GM12878 (cell line): ENCODE results near the gene CD70. TPM values are rescaled to one million over a fixed set of nuclear protein-coding genes. Genes with fewer than 3 reads are reported as not detected.

Experiments
- CREM ChIP-seq: IDR thresholded peaks from 2 replicates; pipeline ENCODE4 v1.6.1; 2014; ENCODE audit warnings: antibody characterized with exemption, low read depth
- CUX1 ChIP-seq: IDR thresholded peaks from 2 replicates; pipeline ENCODE4 v1.6.1; 2012; ENCODE audit warnings: improper control_type of control experiment, low read depth, low read length; ENCODE audit not compliant: insufficient replicate concordance
- FOS ChIP-seq: IDR thresholded peaks from 3 replicates; pipeline ENCODE4 v1.6.1; 2011; ENCODE audit warnings: borderline replicate concordance; ENCODE audit not compliant: insufficient read length; ENCODE audit errors: extremely low read depth
- FOXK2 ChIP-seq: fragments of 450-650 bp; IDR thresholded peaks from 2 replicates; pipeline ENCODE4 v1.6.1; 2017; ENCODE audit warnings: mild to moderate bottlenecking, moderate library complexity
- KLF5 ChIP-seq: fragments of 450-650 bp; IDR thresholded peaks from 2 replicates; pipeline ENCODE4 v1.6.1; 2014; ENCODE audit warnings: mild to moderate bottlenecking; ENCODE audit not compliant: partially characterized antibody
- NR2C1 ChIP-seq: fragments of 450-650 bp; IDR thresholded peaks from 2 replicates; pipeline ENCODE4 v1.6.1; 2017; ENCODE audit warnings: antibody characterized with exemption, mild to moderate bottlenecking, moderate library complexity
- PAX8 ChIP-seq: fragments of 450-650 bp; IDR thresholded peaks from 2 replicates; pipeline ENCODE4 v1.6.1; 2017; ENCODE audit warnings: mild to moderate bottlenecking, moderate library complexity
- POU2F2 ChIP-seq: IDR thresholded peaks from 3 replicates; pipeline ENCODE4 v1.6.1; 2011; ENCODE audit warnings: low read depth, mild to moderate bottlenecking, low read length, borderline replicate concordance
- RAD51 ChIP-seq: fragments of 450-650 bp; IDR thresholded peaks from 2 replicates; pipeline ENCODE4 v1.6.1; 2016; ENCODE audit warnings: moderate library complexity, mild to moderate bottlenecking, inconsistent platforms
- RBBP5 ChIP-seq: fragments of 200-600 bp; sonication (generic); conservative IDR thresholded peaks from 2 replicates; pipeline ENCODE4 v1.6.1; 2016
- SIN3A ChIP-seq: IDR thresholded peaks from 2 replicates; pipeline ENCODE4 v1.6.1; 2012; ENCODE audit warnings: low read depth, low read length, improper control_type of control experiment
- SMARCA5 ChIP-seq: fragments of 450-650 bp; IDR thresholded peaks from 2 replicates; pipeline ENCODE4 v1.6.1; 2017; ENCODE audit warnings: mild to moderate bottlenecking
- USF1 ChIP-seq: IDR thresholded peaks from 2 replicates; pipeline ENCODE4 v1.6.1; 2011; ENCODE audit warnings: borderline replicate concordance, low read depth, mild to moderate bottlenecking, moderate library complexity, mixed read lengths, low read length; ENCODE audit not compliant: insufficient read depth; ENCODE audit errors: extremely low read length
- ZBTB4 ChIP-seq: fragments of 450-650 bp; formaldehyde crosslinking; IDR thresholded peaks from 2 replicates; pipeline ENCODE4 v1.4.0; 2022; ENCODE audit warnings: mild to moderate bottlenecking, moderate library complexity
- ZNF274 ChIP-seq: IDR thresholded peaks from one replicate; pipeline ENCODE4 v1.8.0; 2011; ENCODE audit not compliant: insufficient read length, insufficient read depth
- ZZZ3 ChIP-seq: IDR thresholded peaks from 2 replicates; pipeline ENCODE4 v1.6.1; 2011; ENCODE audit warnings: low read depth; ENCODE audit not compliant: control insufficient read depth, insufficient read length
- polyA plus RNA-seq, 11 experiments: library from polyadenylated mRNA; depleted of rRNA in 4 of 11; unstranded in 6 of 11; stranded (reverse) in 5 of 11; fragments of >200 nt; fragmentation: Nextera tagmentation in 4 of 11; fragmentation: Illumina TruSeq in 1 of 11; extraction: Ambion mirVana in 4 of 11; extraction: Trizol in 1 of 11; gene quantifications; 1 replicate in 1 of 11; 2 replicates in 10 of 11; pipeline versions ENCODE4 v1.2.1 to v1.2.3, GENCODE V29; 2011 to 2016; ENCODE audit warnings: inconsistent platforms in 2 of 11, missing spikeins in 2 of 11, low read depth in 1 of 11
- total RNA-seq, 4 experiments: library from RNA; depleted of rRNA in 3 of 4; stranded (reverse); fragments of >200 nt in 3 of 4; fragmentation: Illumina TruSeq in 1 of 4; extraction: Trizol in 1 of 4; gene quantifications; 2 replicates each; pipeline versions ENCODE4 v1.2.1 to v1.2.3, GENCODE V29; 2013 to 2021
- TF ChIP-seq, protein P1 (sequence below): IDR thresholded peaks from 2 replicates; pipeline ENCODE4 v1.6.1; 2011; ENCODE audit warnings: borderline replicate concordance, low read depth, mild to moderate bottlenecking, moderate library complexity, low read length; ENCODE audit not compliant: insufficient read depth, poor library complexity, severe bottlenecking

Gene CD70
- total and polyA plus RNA-seq, 10 of the 15 experiments (the other 5 are each of a cell fraction or from before 2014, with no cell fraction given): 16.4 to 441 (median 265) TPM

DNA sequence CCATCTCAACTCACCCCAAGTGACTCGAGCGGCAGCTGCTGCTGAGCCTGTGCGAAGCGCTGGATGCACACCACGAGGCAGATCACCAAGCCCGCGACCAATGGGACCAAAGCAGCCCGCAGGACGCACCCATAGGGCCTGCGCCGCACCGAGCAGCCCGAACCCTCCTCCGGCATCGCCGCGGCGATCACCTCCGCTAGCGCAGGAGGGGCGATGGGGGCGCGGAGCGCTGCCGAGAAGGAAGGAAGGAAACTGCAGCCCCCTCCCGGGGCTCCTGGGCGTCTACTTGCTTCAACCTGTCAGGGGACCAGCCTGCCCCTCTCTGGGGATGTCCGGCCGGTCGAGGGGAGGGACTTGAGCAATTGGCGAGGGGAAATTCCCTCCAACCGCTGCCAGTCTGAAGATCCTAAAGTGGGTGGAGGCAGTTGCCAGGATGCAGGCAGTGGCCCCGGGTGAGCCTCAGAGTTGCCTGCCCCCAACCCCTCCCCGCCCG lies at the start of gene CD70 (continued):
- TF ChIP-seq RAD51 (no peak), FOS (no peak), ZZZ3 (no peak), RBBP5 (no peak), ZNF274 (no peak), NR2C1 (no peak), USF1 (no peak), CREM (no peak; the same call in none of the 2 replicates), ZBTB4 (CRISPR knock-in tag) (no peak), SMARCA5 (no peak), KLF5 (no peak), FOXK2 (no peak), PAX8 (no peak), SIN3A (0 out of 2 replicates have a peak, but pooled peaks have one; percentile 69), POU2F2 (peak; percentile 86; the same call in 2 of the 3 replicates), CUX1 (peak; percentile 42)
- TF ChIP-seq, protein P1, sequence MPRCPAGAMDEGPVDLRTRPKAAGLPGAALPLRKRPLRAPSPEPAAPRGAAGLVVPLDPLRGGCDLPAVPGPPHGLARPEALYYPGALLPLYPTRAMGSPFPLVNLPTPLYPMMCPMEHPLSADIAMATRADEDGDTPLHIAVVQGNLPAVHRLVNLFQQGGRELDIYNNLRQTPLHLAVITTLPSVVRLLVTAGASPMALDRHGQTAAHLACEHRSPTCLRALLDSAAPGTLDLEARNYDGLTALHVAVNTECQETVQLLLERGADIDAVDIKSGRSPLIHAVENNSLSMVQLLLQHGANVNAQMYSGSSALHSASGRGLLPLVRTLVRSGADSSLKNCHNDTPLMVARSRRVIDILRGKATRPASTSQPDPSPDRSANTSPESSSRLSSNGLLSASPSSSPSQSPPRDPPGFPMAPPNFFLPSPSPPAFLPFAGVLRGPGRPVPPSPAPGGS: peak; percentile 92
